ENCODE results near the gene EGLN3.

Gene EGLN3

GRCh38 chr14:33992274-33993007, 41.6 kb upstream of the EGLN3 start:
- FAIRE-seq: no peak
- TF ChIP-seq, protein P1, sequence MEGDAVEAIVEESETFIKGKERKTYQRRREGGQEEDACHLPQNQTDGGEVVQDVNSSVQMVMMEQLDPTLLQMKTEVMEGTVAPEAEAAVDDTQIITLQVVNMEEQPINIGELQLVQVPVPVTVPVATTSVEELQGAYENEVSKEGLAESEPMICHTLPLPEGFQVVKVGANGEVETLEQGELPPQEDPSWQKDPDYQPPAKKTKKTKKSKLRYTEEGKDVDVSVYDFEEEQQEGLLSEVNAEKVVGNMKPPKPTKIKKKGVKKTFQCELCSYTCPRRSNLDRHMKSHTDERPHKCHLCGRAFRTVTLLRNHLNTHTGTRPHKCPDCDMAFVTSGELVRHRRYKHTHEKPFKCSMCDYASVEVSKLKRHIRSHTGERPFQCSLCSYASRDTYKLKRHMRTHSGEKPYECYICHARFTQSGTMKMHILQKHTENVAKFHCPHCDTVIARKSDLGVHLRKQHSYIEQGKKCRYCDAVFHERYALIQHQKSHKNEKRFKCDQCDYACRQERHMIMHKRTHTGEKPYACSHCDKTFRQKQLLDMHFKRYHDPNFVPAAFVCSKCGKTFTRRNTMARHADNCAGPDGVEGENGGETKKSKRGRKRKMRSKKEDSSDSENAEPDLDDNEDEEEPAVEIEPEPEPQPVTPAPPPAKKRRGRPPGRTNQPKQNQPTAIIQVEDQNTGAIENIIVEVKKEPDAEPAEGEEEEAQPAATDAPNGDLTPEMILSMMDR (IDR thresholded peaks at IDR 0.05; ENCODE audit: insufficient read depth, missing control alignments): no peak
- DNase-seq (ENCODE audit: insufficient read length, low spot score): no peak

- no peak for FAIRE-seq
- TF ChIP-seq, protein P1 (IDR thresholded peaks at IDR 0.05; ENCODE audit: insufficient read depth, missing control alignments): no peak
- DNase-seq (ENCODE audit: insufficient read length, low spot score): no peak
These were observed 39.9 kb upstream of the EGLN3 start for GRCh38 chr14:33990790-33991189.

GRCh38 chr14:33987565-33988080, 36.7 kb upstream of the EGLN3 start:
- TF ChIP-seq, protein P1 (IDR thresholded peaks at IDR 0.05; ENCODE audit: insufficient read depth, missing control alignments): no peak
- FAIRE-seq (no peak), DNase-seq (ENCODE audit: insufficient read length, low spot score) (no peak)

GRCh38 chr14:33986804-33987203, 35.9 kb upstream of the EGLN3 start:
- TF ChIP-seq, protein P1 (IDR thresholded peaks at IDR 0.05; ENCODE audit: insufficient read depth, missing control alignments): no peak
- no peak for DNase-seq (ENCODE audit: insufficient read length, low spot score)
- FAIRE-seq: no peak

GRCh38 chr14:33985242-33985641, 34.4 kb upstream of the EGLN3 start:
- FAIRE-seq (no peak), DNase-seq (ENCODE audit: insufficient read length, low spot score) (no peak)
- TF ChIP-seq, protein P1 (IDR thresholded peaks at IDR 0.05; ENCODE audit: insufficient read depth, missing control alignments): no peak

GRCh38 chr14:33979613-33980276, 28.9 kb upstream of the EGLN3 start:
- no peak for DNase-seq (ENCODE audit: insufficient read length, low spot score)
- no peak for FAIRE-seq
- TF ChIP-seq, protein P1 (IDR thresholded peaks at IDR 0.05; ENCODE audit: insufficient read depth, missing control alignments): no peak

All from D721Med (cell line).